HG03064 (cell line): ENCODE measurements around the gene SERPING1.

Experiments used
- ATAC-seq: cut with Tn5 transposase; IDR thresholded peaks from one replicate; pipeline ENCODE4 v1.9.1; 2021; ENCODE audit warnings: low read depth; ENCODE audit not compliant: unreplicated experiment

SERPING1 gene

DNA sequence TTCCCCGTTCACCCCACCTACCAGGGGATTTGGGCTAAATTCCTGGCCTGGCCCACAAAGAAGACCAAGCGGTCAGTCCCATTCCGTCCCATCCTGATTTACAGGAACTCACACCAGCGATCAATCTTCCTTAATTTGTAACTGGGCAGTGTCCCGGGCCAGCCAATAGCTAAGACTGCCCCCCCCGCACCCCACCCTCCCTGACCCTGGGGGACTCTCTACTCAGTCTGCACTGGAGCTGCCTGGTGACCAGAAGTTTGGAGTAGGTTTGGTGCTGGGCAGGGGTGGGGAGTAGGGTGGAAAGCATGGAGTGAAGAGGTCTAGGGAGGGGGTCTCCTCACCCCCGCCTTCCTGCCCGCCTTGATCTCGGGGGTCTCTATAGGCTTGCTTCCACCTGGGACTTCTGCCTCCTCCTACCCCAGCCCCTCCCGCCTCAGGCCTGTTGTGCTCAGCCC is at the start of gene SERPING1:
Gene SERPING1, plus strand, starts transcription at position 225 of the 455 bp plus-strand sequence. CDS start 586 bp downstream, outside the sequence.
- no peak for ATAC-seq

GRCh38 chr11:57547854-57548377 is 49.6 kb upstream of the SERPING1 start:
- peak; percentile 71 for ATAC-seq

- no peak for ATAC-seq
These were observed 47.5 kb upstream of the SERPING1 start for GRCh38 chr11:57549983-57550382.

DNA sequence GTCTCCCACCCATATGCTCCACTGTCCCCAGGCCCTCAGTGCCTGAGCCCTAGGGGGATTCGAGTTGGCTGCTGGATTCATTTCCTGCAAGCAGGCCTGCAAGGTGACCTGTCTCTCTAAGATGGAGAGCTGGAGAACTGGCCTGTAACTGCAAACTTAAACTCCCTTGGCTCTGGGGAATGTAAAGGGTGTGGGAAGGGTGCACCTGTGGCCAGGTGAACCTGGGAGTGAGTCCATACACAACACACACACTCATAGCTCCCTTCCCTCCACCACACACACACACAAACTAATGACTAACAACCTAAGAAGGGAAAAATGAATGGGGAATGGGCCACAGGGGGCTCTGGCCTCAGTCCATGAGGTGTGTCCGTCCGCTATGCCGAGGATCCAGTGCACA is 45.5 kb upstream of the SERPING1 start:
- ATAC-seq: no peak

- ATAC-seq: no peak
These were observed 45.0 kb upstream of the SERPING1 start for GRCh38 chr11:57552479-57552878.

DNA sequence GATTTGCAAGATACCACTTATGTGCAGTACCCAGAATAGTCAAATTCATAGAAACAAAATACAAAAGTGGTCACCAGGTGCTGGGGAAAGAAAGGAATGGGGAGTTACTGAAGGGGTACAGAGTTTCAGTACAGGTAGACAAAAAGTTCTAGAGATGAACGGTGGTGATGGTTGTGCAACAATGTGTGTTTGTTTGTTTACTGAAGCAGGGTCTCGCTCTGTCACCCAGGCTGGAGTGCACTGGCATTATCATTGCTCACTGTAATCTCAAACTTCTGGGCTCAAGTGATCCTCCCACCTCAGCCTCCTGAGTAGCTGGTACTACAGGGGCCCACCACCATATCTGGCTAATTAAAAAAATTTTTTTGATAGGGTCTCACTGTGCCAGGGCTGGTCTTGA is 42.1 kb upstream of the SERPING1 start:
- ATAC-seq: no peak

DNA sequence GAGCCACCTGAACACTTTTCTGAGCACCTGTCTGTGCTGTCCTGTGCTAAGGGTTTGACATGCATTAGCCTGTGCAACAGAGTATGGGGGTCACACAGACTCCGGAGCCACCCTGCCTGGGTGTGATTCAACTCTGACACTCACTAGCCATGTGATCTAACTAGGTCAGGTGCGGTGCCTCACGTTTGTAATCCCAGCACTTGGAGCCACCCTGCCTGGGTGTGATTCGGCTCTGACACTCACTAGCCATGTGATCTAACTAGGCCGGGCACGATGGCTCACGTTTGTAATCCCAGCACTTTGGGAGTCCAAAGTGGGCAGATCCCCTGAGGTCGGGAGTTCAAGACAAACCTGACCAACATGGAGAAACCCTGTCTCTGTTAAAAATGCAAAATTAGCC is 41.4 kb upstream of the SERPING1 start:
- ATAC-seq: no peak

- ATAC-seq: no peak
These were observed 37.3 kb upstream of the SERPING1 start for GRCh38 chr11:57560146-57560545.

DNA sequence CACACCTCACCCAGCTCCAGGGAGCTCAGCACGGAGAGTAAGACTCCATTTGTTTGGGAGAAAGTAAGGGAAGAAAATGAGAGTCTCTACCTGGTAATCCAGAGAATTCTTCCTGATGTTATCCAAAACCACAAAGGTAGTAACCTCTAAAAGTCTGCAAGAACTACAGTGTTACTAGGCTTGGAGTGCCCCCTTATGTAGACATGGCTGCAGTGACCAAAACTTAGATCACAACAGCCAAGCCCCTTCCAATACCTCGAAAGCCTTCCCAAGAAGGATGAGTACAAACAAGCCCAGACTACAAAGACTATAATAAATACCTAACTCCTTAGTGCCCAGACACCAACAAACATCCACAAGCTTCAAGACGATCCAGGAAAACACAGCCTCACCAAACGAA is 34.9 kb upstream of the SERPING1 start:
- ATAC-seq: no peak

DNA sequence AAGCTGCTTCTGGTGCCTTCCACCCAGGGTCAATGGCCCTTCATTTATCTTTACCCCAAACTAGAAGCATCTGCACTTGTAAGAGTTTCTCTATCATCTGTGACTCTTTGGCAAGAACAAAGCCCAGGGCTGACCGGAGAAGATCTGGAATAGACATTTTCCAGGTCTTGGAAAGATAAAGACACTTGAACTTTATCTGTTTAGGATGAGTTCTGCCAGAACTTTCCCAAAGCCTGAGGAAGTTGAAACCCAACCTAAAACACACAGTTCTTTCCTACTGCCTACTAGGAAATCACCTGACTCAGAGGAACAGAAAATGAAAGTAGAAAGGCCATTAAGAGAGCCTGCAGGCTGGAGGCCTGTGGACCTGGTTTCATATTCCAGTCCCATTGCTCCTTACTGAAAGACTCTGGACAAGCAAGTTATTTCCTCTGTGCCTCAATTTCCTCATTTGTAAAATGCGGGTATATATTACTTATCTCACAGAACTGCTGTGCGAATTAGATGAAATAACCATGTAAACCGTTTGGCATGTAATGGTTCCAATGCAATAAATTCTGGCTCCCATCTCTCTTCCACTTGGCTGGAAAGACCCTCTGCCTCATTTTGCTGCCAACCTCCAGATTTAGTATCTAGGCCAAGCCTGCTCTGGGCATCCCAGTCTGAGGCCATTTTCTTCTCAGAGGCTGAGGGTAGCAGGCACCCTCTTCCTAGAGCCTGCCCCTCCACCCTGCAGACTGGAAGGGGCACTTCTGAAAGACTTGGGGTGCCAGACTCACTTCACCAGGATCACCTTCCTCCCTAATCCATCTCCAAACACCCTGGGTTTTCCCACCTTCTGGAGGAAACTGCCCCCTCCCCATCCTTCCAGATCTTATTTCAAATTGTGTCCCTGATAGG is 31.2 kb upstream of the SERPING1 start:
- ATAC-seq: peak; percentile 60

DNA sequence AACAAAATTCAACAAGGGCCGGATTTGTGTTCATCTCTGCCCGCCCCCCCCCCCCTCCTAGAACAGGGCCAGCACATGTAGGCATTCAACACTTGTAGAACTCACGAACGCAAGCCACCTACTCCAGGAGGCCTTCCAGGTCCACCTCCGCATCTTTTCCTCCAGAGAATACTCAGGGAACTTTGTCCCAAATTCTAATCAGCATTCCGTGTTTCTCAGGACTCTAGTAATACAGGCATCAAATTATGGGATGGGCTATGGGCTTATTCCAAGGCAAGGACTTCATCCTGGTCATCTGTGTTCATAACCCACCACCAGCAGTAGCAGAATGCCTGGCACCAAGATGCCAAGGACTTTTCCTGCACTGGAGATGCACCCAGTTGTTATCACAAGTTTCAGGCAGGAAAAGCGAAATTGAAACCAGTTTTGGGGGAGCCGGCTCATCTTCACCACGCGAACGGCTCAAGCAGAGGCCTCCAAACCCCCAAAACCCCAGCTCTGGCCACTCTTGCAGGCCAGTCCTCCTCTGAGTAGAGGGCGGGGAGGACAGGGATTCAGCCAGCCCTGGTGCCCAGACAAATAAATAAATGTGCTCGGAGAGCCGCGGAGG is 30.5 kb upstream of the SERPING1 start:
- no peak for ATAC-seq

DNA sequence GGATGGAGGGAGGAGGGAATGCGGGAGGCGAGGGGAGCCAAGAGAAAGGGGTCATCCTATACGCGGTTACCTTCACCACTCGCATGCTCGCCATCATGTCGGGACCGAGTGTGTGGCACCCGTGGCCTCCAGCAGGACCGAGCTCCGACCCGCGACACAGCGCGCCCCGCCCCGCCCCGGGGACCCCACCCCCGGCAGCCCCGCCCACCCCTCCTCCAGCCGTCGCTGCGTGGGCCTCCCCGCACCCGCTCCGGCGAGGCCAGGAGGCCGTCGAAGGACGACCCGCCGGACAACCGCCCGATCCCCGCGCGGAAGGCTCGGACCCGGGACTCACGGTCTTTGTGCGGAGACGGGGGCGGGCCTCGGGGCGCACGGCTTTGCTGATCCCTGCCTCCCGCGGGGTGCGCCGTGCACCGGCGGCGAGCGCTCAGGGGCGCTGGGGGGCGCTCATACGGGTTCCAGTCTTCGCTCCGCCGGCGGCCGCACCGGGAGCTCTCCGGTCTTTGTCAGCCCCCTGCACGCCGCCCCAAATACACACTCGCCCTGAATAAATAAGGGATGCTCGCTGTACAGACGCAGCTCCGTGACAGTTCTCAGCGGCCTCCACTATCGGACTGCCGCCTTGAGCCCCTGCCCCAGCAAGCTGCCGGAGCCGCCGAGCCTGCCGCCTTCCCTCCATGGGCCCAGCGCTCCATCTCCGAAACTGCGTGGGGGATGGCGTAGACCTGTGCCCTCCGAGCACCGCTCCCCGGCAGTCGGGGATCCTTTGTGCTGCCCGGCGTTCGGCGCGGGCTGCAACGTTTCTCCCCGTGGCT is 29.8 kb upstream of the SERPING1 start, which contains the start of gene UBE2L6:
Gene UBE2L6, minus strand, starts transcription at position 158 of the 815 bp plus-strand sequence. Its CDS starts 61 bp downstream, at position 97.
- peak; percentile 48 for ATAC-seq

GRCh38 chr11:57568330-57568766 is 29.1 kb upstream of the SERPING1 start:
- ATAC-seq: peak; percentile 60

DNA sequence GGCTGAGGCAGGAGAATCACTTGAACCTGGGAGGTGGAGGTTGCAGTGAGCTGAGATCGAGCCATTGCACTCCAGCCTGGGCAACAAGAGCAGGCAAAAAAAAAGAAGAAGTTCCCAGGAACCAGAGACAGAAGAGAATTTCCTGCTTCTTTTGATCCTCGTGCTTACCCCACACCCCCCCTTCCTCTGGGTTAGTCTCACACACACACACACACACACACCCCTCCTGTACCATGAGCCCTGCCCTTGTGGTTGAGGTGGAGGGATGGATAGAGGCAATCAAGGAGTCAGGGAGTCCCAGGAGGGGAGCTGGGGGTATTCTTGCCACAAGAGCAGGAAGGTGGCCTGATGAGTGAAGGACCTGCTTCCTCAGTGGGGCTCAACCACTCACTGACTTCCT is 25.9 kb upstream of the SERPING1 start:
- ATAC-seq: no peak

DNA sequence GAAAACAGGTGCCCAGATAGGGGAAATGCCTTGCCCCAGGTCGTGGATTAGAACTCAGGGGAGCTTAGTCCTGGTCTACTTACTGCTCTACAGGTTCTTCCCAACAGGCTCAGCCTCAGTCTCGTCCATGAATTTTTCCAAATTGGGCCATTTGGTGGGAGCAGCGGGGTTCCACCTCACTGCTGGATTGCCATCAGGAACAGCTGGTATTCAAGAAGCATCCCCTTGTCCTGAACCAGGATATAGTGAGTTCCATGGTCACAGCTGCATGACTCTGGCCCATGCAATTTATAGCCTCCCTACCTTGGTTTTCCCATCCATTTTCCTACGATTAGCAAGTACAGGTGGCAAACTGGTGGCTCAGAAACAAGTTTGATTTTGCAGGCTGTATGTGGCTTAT is 23.4 kb upstream of the SERPING1 start:
- ATAC-seq: no peak

DNA sequence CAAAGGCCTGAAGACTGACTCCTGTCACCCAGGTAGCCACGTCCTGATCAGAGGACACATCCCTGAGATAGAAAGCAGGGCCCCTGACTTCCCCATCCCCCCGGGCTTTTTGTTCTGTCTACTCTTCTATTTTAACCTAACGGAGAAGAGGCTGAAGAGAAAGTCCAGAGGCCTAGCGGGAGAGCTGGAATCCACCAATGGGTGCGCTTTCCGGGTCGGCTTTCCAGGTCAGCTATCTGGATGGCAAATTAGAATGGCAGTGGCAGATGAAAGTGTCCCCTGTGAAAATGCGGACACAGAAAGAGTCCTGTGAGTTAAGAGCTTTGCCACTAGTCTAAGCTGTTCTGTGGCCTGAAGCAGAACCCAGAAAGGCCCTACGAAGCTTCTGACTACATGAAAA is 13.1 kb upstream of the SERPING1 start:
- no peak for ATAC-seq

GRCh38 chr11:57585301-57585700 is 12.2 kb upstream of the SERPING1 start:
- no peak for ATAC-seq

DNA sequence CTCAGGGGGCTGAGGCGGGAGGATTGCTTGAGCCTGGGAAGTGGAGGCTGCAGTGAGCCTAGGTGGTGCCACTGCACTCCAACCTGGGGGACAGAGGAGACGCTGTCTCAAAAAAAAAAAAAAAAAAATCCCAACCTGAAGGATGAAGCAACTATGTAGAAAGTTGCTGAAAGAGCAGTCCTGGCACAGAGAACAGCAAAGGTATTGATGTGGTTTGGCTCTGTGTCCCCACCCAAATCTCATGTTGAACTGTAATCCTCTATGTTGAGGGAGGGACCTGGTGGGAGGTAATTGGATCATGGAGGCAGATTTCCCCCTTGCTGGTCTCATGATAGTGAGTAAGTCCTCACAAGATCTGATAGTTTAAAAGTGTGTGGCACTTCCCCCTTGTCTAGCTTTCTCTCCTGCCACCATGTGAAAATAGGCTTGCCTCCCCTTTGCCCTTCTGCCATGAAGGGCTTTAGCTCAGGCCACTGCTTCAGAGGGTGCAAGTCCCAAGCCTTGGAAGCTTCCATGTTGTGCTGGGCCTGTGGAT is 10.7 kb upstream of the SERPING1 start:
- no peak for ATAC-seq

DNA sequence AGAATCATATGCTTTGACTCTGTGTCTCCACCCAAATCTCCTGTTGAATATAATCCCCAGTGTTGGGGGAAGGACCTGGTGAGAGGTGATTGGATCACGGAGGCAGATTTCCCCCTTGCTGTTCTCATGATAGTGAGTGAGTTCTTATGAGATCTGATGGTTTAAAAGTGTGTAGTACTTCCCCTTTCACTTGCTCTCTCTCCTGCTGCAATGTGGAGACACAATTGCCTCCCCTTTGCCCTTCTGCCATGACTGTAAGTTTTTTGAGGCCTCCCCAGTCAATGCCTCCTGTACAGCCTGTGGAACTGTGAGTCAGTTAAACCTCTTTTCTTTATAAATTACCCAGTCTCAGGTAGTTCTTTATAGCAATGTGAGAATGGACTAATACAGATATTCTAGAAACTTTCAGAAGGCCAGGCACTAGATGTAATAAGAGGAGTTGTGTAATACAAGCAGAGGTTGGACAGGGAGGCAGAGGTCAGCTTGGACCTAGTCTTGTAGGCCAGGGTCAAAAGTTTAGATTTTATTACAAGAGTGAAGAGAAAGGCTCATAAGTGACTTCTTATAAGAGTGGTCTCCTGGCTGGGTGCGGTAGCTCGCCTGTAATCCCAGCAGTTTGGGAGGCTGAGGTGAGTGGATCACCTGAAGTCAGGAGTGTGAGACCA is 9.3 kb upstream of the SERPING1 start:
- no peak for ATAC-seq
